GM18909 (cell line): Measurements from ENCODE around the gene DEPDC5.
"Not testable (repeated sequence)": the region's sequence is repeated elsewhere in the genome, so short reads cannot be mapped to it uniquely, and the experiment has no call there.

Experiments used
- ATAC-seq: cut with Tn5 transposase; IDR thresholded peaks from one replicate; pipeline ENCODE4 v1.9.1; 2021; ENCODE audit warnings: mild to moderate bottlenecking; ENCODE audit not compliant: unreplicated experiment, poor library complexity

Gene DEPDC5

GRCh38 chr22:31812977-31813605 is 59.3 kb downstream of the DEPDC5 start:
- no peak for ATAC-seq

- ATAC-seq, result not testable (repeated sequence)
Observed at GRCh38 chr22:31813898-31814297, 60.1 kb downstream of the DEPDC5 start.

GRCh38 chr22:31814942-31815341 is 61.1 kb downstream of the DEPDC5 start:
- no peak for ATAC-seq

GRCh38 chr22:31815383-31815814 is 61.6 kb downstream of the DEPDC5 start:
- not testable (repeated sequence) for ATAC-seq

GRCh38 chr22:31816750-31817149 is 62.9 kb downstream of the DEPDC5 start:
- no peak for ATAC-seq

GRCh38 chr22:31818481-31819392 is 64.9 kb downstream of the DEPDC5 start:
- ATAC-seq, result no peak

GRCh38 chr22:31820655-31821054 is 66.8 kb downstream of the DEPDC5 start:
- no peak for ATAC-seq

GRCh38 chr22:31821572-31821971 is 67.8 kb downstream of the DEPDC5 start:
- no peak for ATAC-seq

- ATAC-seq, result no peak
Observed at GRCh38 chr22:31822523-31822922, 68.7 kb downstream of the DEPDC5 start.

- ATAC-seq, result no peak
Observed at GRCh38 chr22:31825513-31825912, 71.7 kb downstream of the DEPDC5 start.

- ATAC-seq, result no peak
Observed at GRCh38 chr22:31826443-31826842, 72.6 kb downstream of the DEPDC5 start.

- ATAC-seq, result no peak
Observed at GRCh38 chr22:31828739-31829138, 74.9 kb downstream of the DEPDC5 start.

- ATAC-seq, result no peak
Observed at GRCh38 chr22:31829505-31829904, 75.7 kb downstream of the DEPDC5 start.

- no peak for ATAC-seq
Observed at GRCh38 chr22:31830721-31831070, 76.9 kb downstream of the DEPDC5 start.

- ATAC-seq, result no peak
Observed at GRCh38 chr22:31833930-31834329, 80.1 kb downstream of the DEPDC5 start.

GRCh38 chr22:31836010-31836409 is 82.2 kb downstream of the DEPDC5 start:
- ATAC-seq, result no peak

GRCh38 chr22:31838917-31839316 is 85.1 kb downstream of the DEPDC5 start:
- ATAC-seq, result no peak

- no peak for ATAC-seq
Observed at GRCh38 chr22:31839986-31840385, 86.2 kb downstream of the DEPDC5 start.

- ATAC-seq, result no peak
Observed at GRCh38 chr22:31840585-31840984, 86.8 kb downstream of the DEPDC5 start.

GRCh38 chr22:31841078-31841827 is 87.4 kb downstream of the DEPDC5 start:
- ATAC-seq, result no peak

GRCh38 chr22:31843526-31843925 is 89.7 kb downstream of the DEPDC5 start:
- no peak for ATAC-seq
